ENCODE results near the gene PLEKHG5.

The PLEKHG5 gene

GRCh38 chr1:6475381-6476133 lies 15.9 kb downstream of the PLEKHG5 start:
- DNase-seq, result no peak

DNA sequence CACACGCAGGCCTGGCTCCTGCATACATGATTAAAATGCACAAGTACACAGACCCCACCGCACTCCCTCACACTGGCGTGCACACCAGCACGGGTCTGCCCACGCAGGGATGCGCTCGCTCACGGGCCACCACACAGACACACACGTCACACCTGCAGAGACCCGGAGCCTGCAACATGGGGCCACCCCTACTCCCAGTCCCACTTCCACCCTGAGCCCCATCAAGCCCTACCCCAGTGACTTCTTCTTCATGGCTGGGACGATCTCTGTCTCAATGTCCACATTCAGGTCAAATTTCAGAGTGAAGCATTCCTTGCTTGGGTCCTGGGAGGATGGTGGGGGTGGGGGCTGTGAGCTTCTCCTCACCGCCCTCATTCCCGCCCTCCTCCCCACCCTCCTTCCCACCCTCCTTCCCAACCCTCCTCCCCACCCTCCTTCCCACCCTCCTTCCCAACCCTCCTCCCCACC lies 16.6 kb downstream of the PLEKHG5 start:
- DNase-seq, result no peak

DNA sequence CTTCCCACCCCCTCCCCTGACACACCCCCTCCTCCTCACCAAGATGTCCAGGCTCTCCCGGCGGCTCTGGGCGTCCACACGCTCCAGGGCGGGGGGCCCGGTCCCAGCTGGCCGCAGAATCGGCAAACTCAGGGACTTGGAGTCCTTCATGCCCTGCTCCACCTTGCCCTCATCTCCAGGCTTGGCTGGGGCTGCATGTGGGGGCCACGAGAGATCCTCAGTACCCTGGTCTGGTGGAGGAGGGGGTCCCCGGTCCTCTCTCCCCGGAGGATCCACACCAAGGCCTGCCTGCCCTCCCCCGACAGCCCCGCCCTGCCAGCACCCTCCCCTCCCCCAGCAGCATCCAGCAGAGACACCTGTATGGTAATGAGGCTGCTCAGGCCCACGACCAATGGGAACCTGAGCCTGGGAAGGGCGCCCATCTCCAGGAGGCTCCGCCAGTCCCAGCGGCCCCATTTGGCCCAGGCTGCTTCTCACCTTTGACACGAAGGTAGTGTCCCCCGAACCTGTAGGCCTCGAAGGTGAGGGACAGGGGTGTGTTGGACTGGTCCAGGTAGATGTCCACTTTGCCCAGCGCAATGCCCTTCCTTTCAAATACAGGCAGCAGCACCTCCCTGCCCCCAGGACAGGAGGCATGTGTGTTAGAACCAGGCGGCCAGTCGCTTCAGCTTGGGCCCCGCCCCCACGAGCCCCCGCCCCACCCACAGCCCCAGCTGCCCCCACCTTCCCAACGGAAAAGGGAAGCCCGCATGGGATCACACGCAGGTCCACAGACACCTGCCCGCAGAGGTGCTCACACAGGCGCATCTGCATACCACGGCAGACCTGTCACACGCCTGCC lies 17.3 kb downstream of the PLEKHG5 start:
- no peak for DNase-seq

DNA sequence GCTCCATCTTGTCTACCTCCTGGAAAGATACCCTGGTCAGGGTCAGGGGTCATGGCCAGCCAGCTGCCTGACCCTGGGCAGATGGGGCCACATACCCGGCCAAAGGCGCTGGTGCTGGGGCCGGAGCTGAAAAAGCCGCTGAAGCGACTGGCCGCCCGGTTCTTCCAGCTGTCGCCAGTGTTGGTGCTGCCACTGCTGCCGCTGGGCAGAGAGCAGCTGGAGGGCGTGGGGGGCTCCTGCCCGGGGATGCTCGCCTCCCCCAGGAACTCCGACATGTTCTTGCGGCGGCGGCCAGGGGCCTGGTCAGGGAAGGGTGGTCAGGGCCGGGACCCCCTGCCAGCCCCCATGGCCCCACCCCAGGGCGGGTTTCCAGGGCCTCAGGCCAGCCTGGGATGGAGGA lies 18.3 kb downstream of the PLEKHG5 start:
- no peak for DNase-seq

DNA sequence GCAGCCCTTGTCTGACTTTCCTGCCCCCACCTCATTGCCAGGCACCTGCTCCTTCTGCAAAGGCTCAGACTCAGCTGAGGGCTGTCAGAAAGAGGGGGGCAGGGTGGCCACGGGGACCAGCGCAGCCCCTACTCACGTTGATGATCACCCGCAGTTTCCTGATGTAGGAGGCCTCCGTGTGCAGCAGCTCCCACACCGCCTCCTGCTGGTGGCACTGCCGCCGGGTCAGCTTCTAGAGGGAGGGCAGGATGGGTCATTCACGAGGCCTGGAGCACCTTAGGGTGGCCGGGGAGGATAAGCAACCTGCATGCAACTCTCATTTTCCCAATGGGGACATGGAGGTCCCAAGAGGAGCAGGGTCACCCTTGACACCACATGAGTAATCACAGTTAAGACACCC lies 19.1 kb downstream of the PLEKHG5 start:
- no peak for DNase-seq

DNA sequence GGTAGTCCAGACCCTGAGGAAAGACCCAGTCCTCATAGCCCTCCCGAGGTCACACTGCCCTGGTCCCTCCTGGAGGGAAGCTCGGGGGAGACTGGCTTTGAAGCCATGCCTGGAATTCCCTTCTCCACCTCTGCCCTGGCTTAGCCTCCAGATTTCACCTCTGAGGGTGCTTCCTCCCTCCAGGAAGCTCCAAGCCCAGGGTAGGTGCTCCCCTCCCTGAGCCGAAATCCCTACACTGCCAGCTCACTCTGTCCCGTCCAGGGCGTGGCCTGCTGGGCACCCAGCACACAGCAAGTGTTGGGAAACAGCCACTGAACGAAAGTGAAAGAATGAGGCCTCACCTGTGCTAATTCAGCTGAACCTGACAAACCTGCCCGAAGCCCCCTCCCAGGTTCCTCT lies 19.5 kb downstream of the PLEKHG5 start:
- no peak for DNase-seq

GRCh38 chr1:6471086-6471969 lies 20.1 kb downstream of the PLEKHG5 start:
- no peak for DNase-seq

GRCh38 chr1:6470132-6471085 lies 21.1 kb downstream of the PLEKHG5 start:
- no peak for DNase-seq

DNA sequence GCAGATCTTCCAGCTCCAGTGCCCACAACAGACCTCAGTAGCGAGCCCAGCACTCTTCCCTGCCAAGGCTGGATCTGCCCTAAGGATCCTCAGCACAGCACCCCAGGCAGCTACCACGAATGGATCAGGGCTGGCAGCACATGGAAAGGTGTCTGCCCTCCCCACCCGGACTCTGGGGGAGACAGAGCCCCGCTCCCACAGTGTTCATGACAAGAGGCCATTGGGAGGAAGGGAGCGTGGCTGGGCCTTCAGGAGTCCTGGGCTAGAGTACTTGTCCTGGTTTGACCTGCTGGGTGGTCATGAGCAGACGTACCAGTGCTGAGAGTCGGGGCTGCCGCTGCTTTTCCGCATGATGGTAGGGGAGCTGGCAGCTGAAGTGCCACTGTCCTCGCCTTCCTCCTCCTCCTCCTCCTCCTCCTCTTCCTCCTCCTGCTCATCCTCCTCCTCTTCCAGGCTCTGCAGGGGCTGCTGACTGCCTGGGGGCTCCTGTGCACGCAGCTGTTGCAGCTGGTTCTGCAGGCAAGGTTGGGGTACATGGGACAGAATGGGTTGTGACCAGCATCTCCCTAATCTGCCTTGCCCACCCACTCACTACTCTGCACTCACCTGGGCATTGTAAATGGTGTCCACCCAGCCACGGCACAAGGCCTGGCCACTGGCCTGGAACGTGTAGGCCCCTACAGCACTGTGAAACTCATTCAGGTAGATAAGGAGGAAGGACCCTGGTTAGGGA lies 22.6 kb downstream of the PLEKHG5 start:
- DNase-seq, result no peak

GRCh38 chr1:6467744-6468688 lies 23.5 kb downstream of the PLEKHG5 start:
- no peak for DNase-seq

DNA sequence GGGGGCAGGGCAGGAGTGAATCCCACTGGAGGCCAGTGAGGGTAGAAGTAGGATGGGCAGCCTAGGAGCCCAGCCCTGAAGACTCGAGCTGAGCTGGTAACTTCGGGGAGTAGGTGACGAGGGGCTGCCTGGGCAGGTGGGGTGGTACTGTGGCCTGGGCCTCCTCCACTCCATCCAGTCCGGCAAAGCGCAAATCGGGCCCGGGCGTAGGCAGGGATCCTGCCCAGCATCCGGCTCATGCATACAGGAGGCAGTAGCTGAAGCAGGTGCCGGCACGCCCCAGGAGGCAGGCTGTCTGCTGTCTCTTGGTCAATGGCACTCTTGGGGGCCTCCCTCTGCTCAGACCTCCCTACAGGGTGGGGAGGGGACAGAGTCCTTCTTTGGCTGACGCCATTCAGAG lies 24.2 kb downstream of the PLEKHG5 start:
- DNase-seq, result no peak

DNA sequence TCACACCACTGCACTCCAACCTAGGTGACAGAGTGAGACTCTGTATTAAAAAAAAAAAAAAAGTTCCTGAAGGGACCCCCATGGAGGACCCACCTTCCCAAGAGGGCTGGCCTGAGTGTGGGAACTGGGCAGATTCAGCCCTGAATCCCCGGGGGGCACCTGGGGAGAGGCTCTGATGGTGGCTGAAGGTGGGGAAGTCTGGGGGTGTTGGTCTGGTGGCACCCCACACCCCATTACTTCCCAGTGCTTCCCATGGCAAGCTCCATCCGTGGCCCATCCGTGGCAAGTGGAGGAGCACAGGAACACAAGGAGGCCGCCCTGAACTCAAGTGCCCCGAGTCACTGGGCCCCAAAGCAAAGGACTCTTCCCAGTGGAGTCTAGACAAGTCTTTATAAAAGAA lies 24.7 kb downstream of the PLEKHG5 start:
- no peak for DNase-seq

DNA sequence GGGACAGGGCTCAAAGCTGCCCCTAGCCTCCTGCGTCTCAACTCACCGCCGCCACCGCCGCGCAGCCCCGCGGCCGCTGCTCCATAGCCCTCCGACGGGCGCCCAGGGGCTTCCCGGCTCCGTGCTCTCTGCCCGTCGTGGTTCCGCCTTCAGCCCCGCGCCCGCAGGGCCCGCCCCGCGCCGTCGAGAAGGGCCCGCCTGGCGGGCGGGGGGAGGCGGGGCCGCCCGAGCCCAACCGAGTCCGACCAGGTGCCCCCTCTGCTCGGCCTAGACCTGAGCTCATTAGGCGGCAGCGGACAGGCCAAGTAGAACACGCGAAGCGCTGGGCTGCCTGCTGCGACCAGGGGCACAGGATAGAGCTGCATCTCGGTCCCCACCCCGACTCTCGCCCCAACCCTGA lies 25.4 kb downstream of the PLEKHG5 start, which contains the start of gene TNFRSF25:
Gene TNFRSF25 (minus strand): TSS at position 151 of the 400 bp plus-strand sequence. CDS start 66 bp downstream, at position 85.
- DNase-seq, result no peak

GRCh38 chr1:6465461-6466005 lies 25.9 kb downstream of the PLEKHG5 start:
- DNase-seq, result no peak

- no peak for DNase-seq
These were observed 26.6 kb downstream of the PLEKHG5 start for GRCh38 chr1:6464915-6465314.

DNA sequence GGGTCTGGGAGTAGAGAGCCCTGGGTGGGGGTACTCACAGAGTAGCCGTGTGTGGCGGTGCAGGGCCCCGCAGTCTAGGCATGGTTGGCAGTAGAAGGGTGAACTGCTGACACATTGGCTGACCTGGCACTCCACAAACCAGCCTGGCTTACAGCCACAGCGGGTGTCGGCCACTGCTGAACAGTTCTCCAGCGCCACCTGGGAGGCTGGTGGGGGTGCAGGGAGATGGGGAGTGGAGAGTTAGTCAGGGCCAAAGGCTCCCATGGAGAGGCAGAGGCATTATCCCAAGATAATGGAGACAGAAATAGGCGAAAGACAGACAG lies 27.0 kb downstream of the PLEKHG5 start:
- DNase-seq, result no peak

DNA sequence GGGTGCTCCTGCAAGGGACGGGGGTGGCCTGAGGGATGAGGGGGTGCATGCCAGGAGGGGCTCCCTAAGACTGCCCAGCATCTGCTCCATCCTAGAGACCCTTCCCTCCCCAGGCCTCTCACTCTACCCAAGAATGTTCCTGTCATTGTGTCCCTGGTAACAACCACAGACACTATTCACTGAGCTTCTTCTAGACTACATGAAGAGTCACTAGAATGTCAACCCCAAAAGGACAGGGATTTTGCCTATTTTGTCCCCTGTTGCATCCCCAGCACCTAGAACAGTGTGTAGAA lies 28.4 kb downstream of the PLEKHG5 start:
- DNase-seq, result no peak

GRCh38 chr1:6462412-6463119 lies 28.9 kb downstream of the PLEKHG5 start:
- no peak for DNase-seq

Data from NCI-H226 (cell line).